Measurements from ENCODE around the gene TFB2M.
"Not testable (repeated sequence)": the region's sequence is repeated elsewhere in the genome, so short reads cannot be mapped to it uniquely, and the experiment has no call there.

DNA sequence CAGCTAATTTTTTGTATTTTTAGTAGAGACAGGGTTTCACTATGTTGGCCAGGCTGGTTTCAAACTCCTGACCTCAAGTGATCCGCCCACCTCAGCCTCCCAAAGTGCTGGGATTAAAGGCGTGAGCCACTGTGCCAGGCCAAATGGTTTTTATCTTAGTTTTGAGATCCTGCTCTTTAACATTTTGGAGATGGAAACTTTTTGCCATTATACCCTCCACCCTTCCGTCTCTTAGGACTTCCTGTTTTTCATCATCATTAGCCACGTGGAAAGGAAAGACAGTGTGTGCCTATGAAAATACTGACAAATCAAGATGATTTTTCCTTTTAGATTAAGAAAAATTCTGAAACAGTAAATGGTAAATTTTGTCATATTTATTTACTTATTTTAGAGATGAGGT lies 5.2 kb upstream of the TFB2M start:
- TF ChIP-seq, protein P1, sequence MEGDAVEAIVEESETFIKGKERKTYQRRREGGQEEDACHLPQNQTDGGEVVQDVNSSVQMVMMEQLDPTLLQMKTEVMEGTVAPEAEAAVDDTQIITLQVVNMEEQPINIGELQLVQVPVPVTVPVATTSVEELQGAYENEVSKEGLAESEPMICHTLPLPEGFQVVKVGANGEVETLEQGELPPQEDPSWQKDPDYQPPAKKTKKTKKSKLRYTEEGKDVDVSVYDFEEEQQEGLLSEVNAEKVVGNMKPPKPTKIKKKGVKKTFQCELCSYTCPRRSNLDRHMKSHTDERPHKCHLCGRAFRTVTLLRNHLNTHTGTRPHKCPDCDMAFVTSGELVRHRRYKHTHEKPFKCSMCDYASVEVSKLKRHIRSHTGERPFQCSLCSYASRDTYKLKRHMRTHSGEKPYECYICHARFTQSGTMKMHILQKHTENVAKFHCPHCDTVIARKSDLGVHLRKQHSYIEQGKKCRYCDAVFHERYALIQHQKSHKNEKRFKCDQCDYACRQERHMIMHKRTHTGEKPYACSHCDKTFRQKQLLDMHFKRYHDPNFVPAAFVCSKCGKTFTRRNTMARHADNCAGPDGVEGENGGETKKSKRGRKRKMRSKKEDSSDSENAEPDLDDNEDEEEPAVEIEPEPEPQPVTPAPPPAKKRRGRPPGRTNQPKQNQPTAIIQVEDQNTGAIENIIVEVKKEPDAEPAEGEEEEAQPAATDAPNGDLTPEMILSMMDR (IDR thresholded peaks at IDR 0.05; ENCODE audit: insufficient read depth, low read depth, low read length): not testable (repeated sequence)
- TF ChIP-seq EZH2 (IDR thresholded peaks at IDR 0.05; ENCODE audit: insufficient read depth, low read length): not testable (repeated sequence)
